H54 (cell line): ENCODE measurements around the gene PSMD1.

Experiments used
- DNase-seq: peaks from one replicate; pipeline ENCODE4 v3.0.0; 2011; ENCODE audit warnings: low spot score, mixed read lengths; ENCODE audit not compliant: insufficient read length
- FAIRE-seq: peaks from 3 replicates; lab custom pipeline; 2011; peaks lifted over from hg19 to GRCh38; lab: Jason Lieb, UNC
- POLR2A ChIP-seq: IDR thresholded peaks from 2 replicates; pipeline ENCODE4 v1.6.1; 2011; ENCODE audit warnings: low read depth, mild to moderate bottlenecking, low read length

PSMD1 gene

DNA sequence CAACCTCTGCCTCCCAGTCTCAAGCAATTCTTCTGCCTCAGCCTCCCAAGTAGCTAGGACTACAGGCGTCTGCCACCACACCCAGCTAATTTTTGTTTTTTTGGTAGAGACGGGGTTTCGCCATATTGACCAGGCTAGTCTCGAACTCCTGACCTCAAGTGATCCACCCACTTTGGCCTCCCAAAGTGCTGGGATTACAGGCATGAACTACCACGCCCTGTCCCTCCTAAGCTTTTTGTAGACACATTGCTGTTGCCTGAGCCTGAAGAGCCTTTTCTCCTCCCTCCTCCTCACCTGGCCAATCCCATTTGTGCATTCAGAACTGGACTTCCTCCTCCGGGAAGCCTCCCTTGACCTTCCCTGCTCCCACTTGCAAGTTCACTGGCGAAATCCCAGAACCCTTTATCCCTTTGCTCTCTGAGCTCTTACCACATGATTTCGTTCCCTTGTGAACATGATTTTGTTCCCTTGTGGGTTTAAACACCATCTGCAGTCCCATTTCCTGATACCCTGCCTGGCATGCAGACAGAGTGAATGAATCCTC is 16.8 kb upstream of the PSMD1 start:
- DNase-seq (no peak), FAIRE-seq (no peak)
- no peak for TF ChIP-seq POLR2A

DNA sequence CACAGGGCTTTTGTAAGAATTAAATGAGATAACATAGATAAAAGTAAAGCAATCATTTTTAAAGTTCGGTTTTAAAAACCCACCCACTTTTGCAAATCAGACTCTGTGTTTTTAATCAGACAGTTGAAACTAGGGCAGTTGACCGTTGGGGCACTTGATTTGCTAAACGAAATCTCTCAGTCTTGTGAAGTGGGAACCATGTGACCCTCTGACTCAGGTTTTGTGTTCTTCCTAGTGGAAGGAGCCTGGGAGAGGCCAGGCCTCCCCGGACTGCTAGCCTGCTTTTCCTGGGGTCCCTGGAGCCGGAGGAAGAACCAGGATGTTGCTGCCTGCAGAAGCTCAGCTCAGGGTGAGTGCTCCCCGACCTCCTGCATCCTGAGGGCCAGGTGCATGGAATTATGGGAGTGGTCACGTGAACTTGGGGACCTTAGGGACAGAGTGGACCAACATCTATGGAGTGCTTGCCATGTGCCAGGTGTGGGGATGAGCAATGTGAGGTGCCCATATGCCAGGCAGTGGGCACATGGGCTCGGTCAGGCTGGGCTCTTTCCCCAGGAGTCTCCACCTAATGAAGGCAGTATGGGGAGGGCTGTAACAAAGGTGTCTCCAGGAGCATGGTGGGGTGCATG is 15.5 kb upstream of the PSMD1 start:
- no peak for FAIRE-seq
- DNase-seq: peak; percentile 52
- no peak for TF ChIP-seq POLR2A

DNA sequence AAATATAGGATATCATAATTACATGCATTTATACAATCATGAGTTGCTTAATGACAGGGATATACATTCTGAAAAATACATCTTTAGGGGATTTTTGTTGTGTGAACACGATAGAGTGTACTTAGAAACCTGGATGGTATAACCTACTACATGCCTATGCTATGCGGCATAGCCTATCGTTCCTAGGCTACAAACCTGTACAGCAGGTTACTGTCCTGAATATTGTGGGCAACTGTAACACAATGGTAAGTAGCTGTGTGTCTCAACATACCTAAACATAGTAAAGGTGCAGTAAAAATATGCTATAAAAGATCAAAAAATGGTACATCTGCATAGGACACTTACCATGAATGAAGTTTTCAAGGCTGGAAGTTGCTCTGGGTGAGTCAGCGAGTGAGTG is 12.9 kb upstream of the PSMD1 start:
- DNase-seq (no peak), FAIRE-seq (no peak)
- no peak for TF ChIP-seq POLR2A

DNA sequence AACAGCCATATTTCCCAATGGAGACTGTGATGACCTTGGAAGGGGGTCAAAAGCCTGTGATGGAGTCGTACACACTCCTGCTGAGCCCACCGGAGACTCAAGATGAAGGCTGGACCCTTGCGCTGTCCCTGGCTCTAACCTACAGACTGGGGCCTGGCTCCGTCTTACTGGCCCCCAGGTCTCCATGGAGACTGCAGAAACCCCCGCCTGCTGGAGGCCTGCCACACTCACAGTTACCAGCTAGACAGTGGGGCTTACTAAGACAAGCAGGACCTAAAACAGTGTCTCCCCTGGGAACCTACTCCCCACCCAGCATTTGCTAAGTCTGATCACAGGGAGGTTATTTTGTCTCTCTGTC is 9.8 kb upstream of the PSMD1 start:
- no peak for TF ChIP-seq POLR2A
- no peak for FAIRE-seq
- no peak for DNase-seq

DNA sequence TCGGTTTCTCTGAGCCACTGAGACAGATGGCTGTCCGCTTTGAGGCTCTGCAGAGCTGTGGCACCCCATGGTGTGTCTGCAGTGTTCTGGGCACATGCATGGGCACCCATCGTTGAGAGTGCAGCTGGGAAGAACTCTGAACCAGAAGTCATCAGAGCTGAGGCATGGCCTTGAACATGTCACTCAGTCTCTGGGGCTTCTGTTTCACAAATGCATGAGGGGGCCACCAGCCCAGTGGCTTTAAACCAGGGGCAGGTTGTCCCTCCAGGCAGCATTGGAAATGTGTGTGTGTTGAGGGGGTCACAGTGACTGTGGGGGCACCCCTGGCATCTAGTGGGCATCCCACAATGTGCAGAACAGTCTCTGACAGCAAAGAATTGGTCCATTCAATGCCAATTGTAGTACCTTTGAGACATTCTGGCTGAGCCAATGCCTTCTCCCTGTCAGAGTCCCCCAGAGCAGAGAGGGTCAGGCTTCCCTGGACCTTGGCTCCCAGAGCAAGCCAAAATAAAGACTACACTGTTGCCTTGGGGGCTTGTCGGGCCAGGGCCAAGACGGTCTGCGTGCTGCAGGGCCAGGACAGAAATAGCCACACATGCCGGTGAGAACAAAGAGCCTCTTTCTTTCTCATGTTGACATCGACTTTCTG is 9.3 kb upstream of the PSMD1 start:
- TF ChIP-seq POLR2A: no peak
- no peak for FAIRE-seq
- DNase-seq: no peak

DNA sequence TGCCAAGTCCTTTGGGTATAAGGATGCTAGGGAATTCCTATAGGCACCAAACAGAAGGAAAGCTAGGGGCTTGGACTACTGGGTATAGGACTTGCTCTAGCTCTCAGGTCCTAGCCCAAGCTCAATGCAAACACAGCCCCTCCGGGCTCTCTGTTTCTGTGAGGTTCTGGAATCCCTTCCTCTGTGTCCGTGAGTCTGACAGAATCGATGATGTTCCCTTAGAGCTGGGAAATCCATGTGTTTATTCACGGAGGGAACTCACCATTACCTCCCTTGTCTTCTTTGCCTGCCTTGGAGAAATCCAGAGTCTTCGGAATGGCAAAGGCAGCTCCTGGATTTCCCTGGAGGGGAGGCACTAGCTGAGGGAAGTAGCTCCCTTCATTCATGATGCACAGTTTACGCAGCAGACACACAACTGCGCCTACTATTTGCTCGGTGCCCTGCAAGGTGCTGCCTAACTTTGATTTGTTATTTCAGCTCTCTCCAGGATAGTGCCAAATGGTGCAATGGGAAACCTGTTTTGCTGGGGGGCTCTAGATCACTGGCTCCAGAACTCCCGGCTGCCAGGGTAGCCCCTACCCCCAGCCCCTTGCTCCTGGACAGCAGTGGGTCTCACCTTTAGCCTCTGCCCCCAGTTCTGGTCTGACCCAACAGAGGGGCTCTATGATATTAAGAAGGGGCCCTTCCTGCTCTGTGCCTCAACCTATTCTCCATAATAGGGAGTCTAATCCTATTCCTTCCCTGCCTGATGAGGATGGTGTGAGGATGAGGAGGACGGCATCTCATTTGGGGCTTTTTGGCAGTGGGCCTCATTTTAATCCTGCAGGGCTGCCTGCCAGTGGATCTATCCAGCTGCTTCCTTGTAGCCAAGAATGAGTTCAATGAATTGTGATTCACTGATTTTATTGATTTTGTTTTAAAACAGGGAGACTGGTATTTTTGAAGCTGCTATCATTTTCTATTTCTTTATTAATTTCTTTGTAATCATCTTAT is 8.4 kb upstream of the PSMD1 start:
- no peak for DNase-seq
- no peak for FAIRE-seq
- TF ChIP-seq POLR2A: no peak

DNA sequence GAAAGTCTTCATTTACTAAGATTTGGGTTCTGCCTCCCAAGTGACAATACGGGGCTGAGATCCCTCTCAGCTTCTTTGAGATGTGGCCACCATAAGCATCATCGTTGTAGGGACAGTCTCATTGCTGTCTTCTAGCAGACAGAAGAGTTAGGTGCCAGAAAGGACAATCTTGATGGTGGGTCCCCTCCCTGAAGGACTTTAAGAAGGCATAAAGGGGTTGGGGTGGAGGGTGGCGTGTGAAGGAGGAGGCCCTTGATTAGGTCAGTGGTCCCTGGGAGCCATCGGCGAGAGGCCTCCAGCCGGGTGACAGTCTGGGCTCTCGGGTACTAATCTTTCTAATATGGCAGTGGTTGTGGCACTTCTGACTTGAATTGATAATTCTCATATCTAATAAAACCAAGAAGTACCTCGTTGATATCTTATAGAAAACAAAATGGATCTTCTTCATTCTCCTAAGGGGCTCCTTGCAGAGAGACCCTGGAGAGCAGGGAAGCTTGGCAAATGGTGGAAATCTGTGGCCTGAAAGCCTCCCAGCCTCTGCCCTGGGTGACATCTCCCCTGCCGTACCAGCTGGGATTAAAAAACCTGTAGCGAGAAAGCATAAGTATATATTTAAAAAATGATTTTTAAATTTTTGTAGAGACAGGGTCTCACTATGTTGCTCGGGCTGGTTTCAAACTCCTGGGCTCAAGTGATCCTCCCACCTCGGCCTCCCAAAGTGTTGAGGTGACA is 7.2 kb upstream of the PSMD1 start:
- DNase-seq (no peak), FAIRE-seq (no peak)

DNA sequence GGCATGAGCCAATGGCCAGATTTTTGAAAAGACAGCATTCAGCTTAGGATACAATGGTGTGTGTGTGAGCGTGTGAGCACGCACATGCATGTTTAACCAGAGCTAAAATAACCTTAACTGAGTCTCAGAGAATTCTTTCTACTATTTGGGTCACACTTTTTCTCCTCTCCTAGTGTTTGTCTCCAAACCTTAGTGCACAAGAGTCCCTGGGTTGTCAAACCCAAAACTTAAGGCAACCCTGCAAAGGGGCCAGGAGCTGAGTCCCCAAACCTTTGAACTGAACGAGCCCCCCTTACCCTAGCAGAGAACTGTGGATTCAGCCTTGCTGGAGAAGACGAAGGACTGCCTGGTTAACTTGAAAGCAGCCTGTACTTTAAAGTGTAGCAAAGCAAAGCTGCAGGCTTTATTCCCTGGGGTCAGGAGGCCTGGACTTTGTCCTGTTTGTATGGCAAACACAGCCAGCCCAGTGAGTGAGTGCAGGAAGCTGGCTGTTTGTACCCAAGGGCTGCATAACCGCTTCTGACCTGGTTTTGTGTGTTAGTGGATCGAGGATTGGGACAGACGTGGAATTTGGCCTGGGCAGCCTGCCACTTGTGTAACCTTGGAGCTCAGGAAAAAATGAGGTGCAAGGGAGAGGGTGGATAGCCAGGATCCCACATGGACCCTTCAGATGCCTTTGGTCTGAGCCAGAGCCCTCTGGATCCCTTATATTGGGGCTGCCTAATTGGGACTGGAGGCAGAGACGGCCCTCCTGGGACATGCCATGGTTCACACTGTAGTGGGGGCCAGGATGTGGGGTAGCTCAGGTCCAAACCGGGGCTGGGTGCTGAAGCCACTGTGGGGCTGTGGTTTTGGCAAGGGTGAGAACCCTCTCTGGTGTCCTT is 6.4 kb upstream of the PSMD1 start:
- DNase-seq (no peak), FAIRE-seq (no peak)
- TF ChIP-seq POLR2A: no peak

More for the DNA sequence above, 7.2 kb upstream of the PSMD1 start:
- no peak for TF ChIP-seq POLR2A

DNA sequence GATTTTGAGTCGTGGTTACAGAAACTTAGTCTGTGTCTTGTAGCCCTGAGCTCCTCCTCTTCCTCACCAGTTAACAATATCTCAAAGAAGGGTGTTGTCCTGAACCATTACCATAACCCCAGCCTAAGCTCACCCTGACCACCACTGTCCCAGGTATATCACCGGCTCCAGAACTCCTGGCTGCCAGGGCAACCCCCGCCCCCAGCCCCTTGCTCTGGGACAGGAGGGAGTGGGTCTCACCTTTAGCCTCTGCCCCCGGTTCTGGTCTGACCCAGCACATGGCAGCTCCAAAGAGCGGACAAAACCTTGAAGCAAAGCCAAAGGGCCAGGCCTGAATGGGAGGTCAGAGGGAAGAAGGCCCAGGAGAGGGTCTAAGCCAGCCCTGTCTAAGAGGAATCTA is 5.6 kb upstream of the PSMD1 start:
- FAIRE-seq (no peak), DNase-seq (no peak)
- no peak for TF ChIP-seq POLR2A

DNA sequence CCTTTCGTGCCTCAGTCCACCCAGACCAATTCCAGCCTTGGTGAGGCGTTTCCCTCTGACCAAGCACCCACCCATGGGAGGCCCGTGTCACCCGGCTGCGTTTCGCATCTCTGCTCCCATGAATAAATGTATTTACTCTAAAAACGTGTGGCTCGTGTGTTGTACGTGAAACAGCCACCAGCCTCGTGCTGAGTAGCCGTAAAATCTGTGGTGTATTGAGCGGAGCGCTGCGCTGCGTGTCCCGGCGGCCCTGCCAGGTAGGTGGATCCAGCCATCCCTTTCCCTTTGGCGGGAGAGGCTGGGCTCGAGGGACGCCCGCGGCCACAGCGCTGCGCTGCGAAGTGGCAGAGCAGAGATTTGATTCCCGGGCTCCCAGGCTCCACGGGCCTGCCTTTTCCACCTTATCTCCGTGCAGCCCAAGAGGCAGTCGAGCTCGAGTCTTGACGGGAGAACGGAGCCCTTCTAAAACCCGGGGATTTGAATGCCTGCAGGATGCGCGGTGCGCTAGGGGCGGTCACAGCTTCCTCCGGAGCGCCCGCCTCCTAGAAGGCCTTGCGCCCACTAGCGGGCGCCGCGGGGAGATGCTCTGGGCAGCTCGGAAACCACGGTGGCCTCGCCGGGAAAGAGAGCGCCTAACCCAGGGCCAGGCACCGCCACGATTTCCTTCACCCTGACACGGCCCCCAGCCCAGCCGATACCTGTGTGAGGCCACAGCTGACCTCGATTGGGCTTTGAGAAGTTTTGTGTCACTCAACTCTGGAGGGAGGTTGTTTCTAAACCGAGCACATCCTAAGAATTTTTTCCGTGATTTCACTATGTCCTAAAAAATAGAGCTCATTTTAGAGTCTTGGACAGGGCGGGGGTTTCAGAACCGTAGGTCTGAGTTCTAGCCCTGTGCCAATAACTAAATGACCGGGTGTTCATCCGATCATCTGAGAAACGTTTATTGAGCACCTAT is 3.9 kb upstream of the PSMD1 start:
- no peak for FAIRE-seq
- DNase-seq: peak; percentile 74
- TF ChIP-seq POLR2A: peak; percentile 35; the same call in 1 of the 2 replicates

DNA sequence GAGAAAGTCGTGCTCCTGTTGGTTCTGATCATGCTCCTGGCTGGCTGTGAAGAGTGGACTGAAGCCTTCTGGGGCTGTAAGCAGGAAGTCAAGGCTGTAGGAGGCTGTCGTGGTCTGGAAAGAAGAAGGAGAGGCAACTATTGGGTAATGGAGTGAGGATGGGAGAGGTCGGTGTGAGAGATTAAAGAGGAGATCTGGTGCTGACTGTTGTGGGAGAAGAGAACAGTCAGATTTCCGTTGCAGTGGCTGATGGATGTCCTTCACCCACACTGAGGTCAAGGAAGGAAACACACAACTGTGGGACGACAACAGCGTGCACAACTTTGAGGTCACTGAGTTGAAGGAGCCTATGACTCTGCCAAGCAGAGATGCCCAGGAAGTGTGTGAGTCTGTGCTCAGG is 2.8 kb upstream of the PSMD1 start:
- no peak for DNase-seq
- no peak for FAIRE-seq
- no peak for TF ChIP-seq POLR2A
